IMR-90 (cell line): ENCODE data around the gene CACNA1G. TPM values are rescaled to one million over a fixed set of nuclear protein-coding genes. Genes with fewer than 3 reads are reported as not detected.

Experiments used
- ATAC-seq: fragments of 200-7000 bp; cut with Tn5 transposase; 2 replicates; pipeline ENCODE4 v1.9.1; 2020; ENCODE audit warnings: low read depth, mild to moderate bottlenecking, moderate library complexity
- BruUV-seq: library from RNA; stranded (reverse); fragments of 400-500 nt; replicated peaks from 2 replicates; lab custom pipeline; 2021; lab: Mats Ljungman, UMichigan
- CTCF ChIA-PET: fragments of 300-600 bp; formaldehyde crosslinking; extraction: SDS; loops from one replicate; lab custom pipeline; 2021; ENCODE audit warnings: antibody characterized with exemption; lab: Yijun Ruan, JAX
- POLR2A ChIA-PET: fragments of 300-600 bp; sonication (Branson Sonifier 250); formaldehyde crosslinking; loops from one replicate; lab custom pipeline; 2022; ENCODE audit warnings: antibody characterized with exemption; ENCODE audit not compliant: unreplicated experiment; lab: Charles Lee
- DNase-seq: peaks from one replicate; pipeline ENCODE4 v3.0.0; 2013
- H2AFZ ChIP-seq: replicated peaks from 2 replicates; pipeline ENCODE3; 2013; ENCODE audit warnings: low read length, mild to moderate bottlenecking; ENCODE audit not compliant: poor library complexity
- H2AK5ac ChIP-seq: 2 replicates; pipeline ENCODE4 v1.6.1; 2013; ENCODE audit warnings: low read depth, low read length, inconsistent platforms
- H2AK9ac ChIP-seq: replicated peaks from 2 replicates; pipeline ENCODE3; 2013; ENCODE audit warnings: mild to moderate bottlenecking, low read depth, low read length, moderate library complexity; ENCODE audit not compliant: poor library complexity
- H2BK120ac ChIP-seq: 2 replicates; pipeline ENCODE4 v1.6.1; 2013; ENCODE audit warnings: low read depth, low read length, inconsistent platforms
- H2BK15ac ChIP-seq: 3 replicates; pipeline ENCODE4 v1.6.1; 2013; ENCODE audit warnings: low read depth, low read length, inconsistent platforms
- H2BK20ac ChIP-seq: 2 replicates; pipeline ENCODE4 v1.6.1; 2013; ENCODE audit warnings: low read depth, mild to moderate bottlenecking, inconsistent platforms, low read length, moderate library complexity
- H2BK5ac ChIP-seq: 2 replicates; pipeline ENCODE4 v1.6.1; 2013; ENCODE audit warnings: mild to moderate bottlenecking, low read depth, low read length, inconsistent platforms; ENCODE audit not compliant: poor library complexity, severe bottlenecking
- H3K14ac ChIP-seq: replicated peaks from 2 replicates; pipeline ENCODE4 v1.6.1; 2013; ENCODE audit warnings: low read depth, low read length, inconsistent platforms
- H3K18ac ChIP-seq: 2 replicates; pipeline ENCODE4 v1.6.1; 2013; ENCODE audit warnings: low read depth, low read length, control low read depth
- H3K23ac ChIP-seq: 2 replicates; pipeline ENCODE4 v1.6.1; 2013; ENCODE audit warnings: low read depth, low read length, inconsistent platforms
- H3K27ac ChIP-seq: 2 replicates; pipeline ENCODE4 v1.5.1; 2013; ENCODE audit warnings: mild to moderate bottlenecking, control low read depth, low read length; ENCODE audit not compliant: insufficient read depth
- H3K27me3 ChIP-seq: 2 replicates; pipeline ENCODE4 v1.6.1; 2013; ENCODE audit warnings: low read length; ENCODE audit not compliant: control insufficient read depth, insufficient read depth
- H3K36me3 ChIP-seq: 2 replicates; pipeline ENCODE4 v1.6.1; 2013; ENCODE audit warnings: low read length, mixed read lengths; ENCODE audit not compliant: control insufficient read depth, insufficient read depth
- H3K4ac ChIP-seq: 2 replicates; pipeline ENCODE4 v1.6.1; 2013; ENCODE audit warnings: low read depth, low read length, inconsistent platforms
- H3K4me1 ChIP-seq: 2 replicates; pipeline ENCODE4 v1.6.1; 2013; ENCODE audit warnings: low read length, mixed read lengths; ENCODE audit not compliant: control insufficient read depth, insufficient read depth
- H3K4me2 ChIP-seq: 2 replicates; pipeline ENCODE4 v1.6.1; 2013; ENCODE audit warnings: low read depth, mild to moderate bottlenecking, control low read depth, low read length, moderate library complexity
- H3K4me3 ChIP-seq: 2 replicates; pipeline ENCODE4 v1.5.1; 2013; ENCODE audit warnings: low read depth, mild to moderate bottlenecking, control low read depth, low read length, moderate library complexity; ENCODE audit not compliant: insufficient read depth
- H3K56ac ChIP-seq: 2 replicates; pipeline ENCODE4 v1.6.1; 2013; ENCODE audit warnings: low read length, inconsistent platforms; ENCODE audit not compliant: insufficient read depth; ENCODE audit errors: extremely low read depth
- H3K79me1 ChIP-seq, 2 experiments: 2 replicates each; pipeline ENCODE4 v1.6.1; 2013; ENCODE audit warnings: low read length in 2 of 2, inconsistent platforms in 1 of 2, low read depth in 1 of 2
- H3K9ac ChIP-seq: 2 replicates; pipeline ENCODE4 v1.6.1; 2013; ENCODE audit warnings: low read depth, low read length, control low read depth
- H3K9me1 ChIP-seq: 2 replicates; pipeline ENCODE4 v1.6.1; 2013; ENCODE audit warnings: low read length, inconsistent platforms; ENCODE audit not compliant: insufficient read depth
- H3K9me3 ChIP-seq: 2 replicates; pipeline ENCODE4 v1.6.1; 2013; ENCODE audit warnings: low read length; ENCODE audit not compliant: control insufficient read depth, insufficient read depth
- H4K20me1 ChIP-seq: 2 replicates; pipeline ENCODE4 v1.6.1; 2013; ENCODE audit warnings: low read length, inconsistent platforms; ENCODE audit not compliant: insufficient read depth
- H4K5ac ChIP-seq: 2 replicates; pipeline ENCODE4 v1.6.1; 2013; ENCODE audit warnings: mild to moderate bottlenecking, low read depth, low read length, control low read depth
- H4K8ac ChIP-seq, 2 experiments: 2 replicates each; pipeline ENCODE4 v1.6.1; 2013; ENCODE audit warnings: low read depth in 2 of 2, low read length in 2 of 2, control low read depth in 1 of 2, inconsistent platforms in 1 of 2
- H4K91ac ChIP-seq: 2 replicates; pipeline ENCODE4 v1.6.1; 2013; ENCODE audit warnings: low read depth, low read length, inconsistent platforms; ENCODE audit not compliant: insufficient read depth
- BHLHE40 ChIP-seq: fragments of 150-350 bp; IDR thresholded peaks from 2 replicates; pipeline ENCODE4 v1.6.1; 2016; ENCODE audit warnings: mild to moderate bottlenecking, low read depth, low read length
- CEBPB ChIP-seq: IDR thresholded peaks from 2 replicates; pipeline ENCODE4 v1.6.1; 2012; ENCODE audit warnings: low read depth, low read length, improper control_type of control experiment
- CHD1 ChIP-seq: IDR thresholded peaks from 2 replicates; pipeline ENCODE4 v1.6.1; 2012; ENCODE audit warnings: low read depth, low read length, improper control_type of control experiment
- FOS ChIP-seq: fragments of 150-350 bp; IDR thresholded peaks from 2 replicates; pipeline ENCODE4 v1.6.1; 2016; ENCODE audit warnings: low read depth, low read length
- MAFK ChIP-seq: IDR thresholded peaks from 2 replicates; pipeline ENCODE4 v1.6.1; 2012; ENCODE audit warnings: low read depth, low read length, improper control_type of control experiment
- MAZ ChIP-seq: IDR thresholded peaks from 2 replicates; pipeline ENCODE4 v1.6.1; 2012; ENCODE audit warnings: low read depth, mild to moderate bottlenecking, low read length, improper control_type of control experiment, moderate library complexity, borderline replicate concordance
- MXI1 ChIP-seq: IDR thresholded peaks from 2 replicates; pipeline ENCODE4 v1.6.1; 2012; ENCODE audit warnings: low read depth, mild to moderate bottlenecking, low read length, moderate library complexity, borderline replicate concordance
- NFE2L2 ChIP-seq: fragments of 150-350 bp; IDR thresholded peaks from 2 replicates; pipeline ENCODE4 v1.6.1; 2016; ENCODE audit warnings: low read depth, mild to moderate bottlenecking, low read length
- POLR2A ChIP-seq: IDR thresholded peaks from 2 replicates; pipeline ENCODE4 v1.6.1; 2012; ENCODE audit warnings: mild to moderate bottlenecking, low read depth, low read length
- RAD21 ChIP-seq: IDR thresholded peaks from 2 replicates; pipeline ENCODE4 v1.6.1; 2012; ENCODE audit warnings: low read length, improper control_type of control experiment
- RCOR1 ChIP-seq: IDR thresholded peaks from 2 replicates; pipeline ENCODE4 v1.6.1; 2012; ENCODE audit warnings: mild to moderate bottlenecking, low read length, improper control_type of control experiment; ENCODE audit not compliant: insufficient replicate concordance
- RFX5 ChIP-seq: IDR thresholded peaks from 2 replicates; pipeline ENCODE4 v1.8.0; 2012; ENCODE audit warnings: low read depth, mild to moderate bottlenecking, low read length, moderate library complexity
- SMC3 ChIP-seq: fragments of 150-350 bp; IDR thresholded peaks from 2 replicates; pipeline ENCODE4 v1.6.1; 2016; ENCODE audit warnings: low read depth, mild to moderate bottlenecking, antibody characterized with exemption, low read length, moderate library complexity
- WGBS, 2 experiments: methylation state at CpG; one replicate each; pipeline versions ENCODE4 v1.1.5 to v1.1.7; 2013; ENCODE audit warnings: missing lambda C conversion rate in 2 of 2; ENCODE audit not compliant: insufficient read length in 1 of 2; ENCODE audit errors: extremely low coverage in 2 of 2; 5-methylcytosine and 5-hydroxymethylcytosine counted together
- dilution Hi-C: fragments of 300-500 bp; cut with HindIII; formaldehyde crosslinking; loops from one replicate; pipeline ENCODE4 v1.14.3; 2018; ENCODE audit warnings: low sequenced_read_pairs; ENCODE audit not compliant: unreplicated experiment
- in situ Hi-C: fragments of 300-500 bp; cut with MboI; formaldehyde crosslinking; loops from 3 replicates; pipeline ENCODE4 v1.14.3; 2019; ENCODE audit warnings: low sequenced_read_pairs, inconsistent platforms, mixed read lengths
- intact Hi-C: fragments of 100-400 bp; cut with micrococcal nuclease; formaldehyde crosslinking; loops from 2 replicates; pipeline ENCODE4 v1.10.0; 2022
- polyA plus RNA-seq, 3 experiments: library from polyadenylated mRNA; depleted of rRNA; stranded (reverse); fragments of >200 nt; gene quantifications; 2 replicates each; pipeline ENCODE4 v1.2.3, GENCODE V29; 2012; ENCODE audit warnings: low replicate concordance in 1 of 3
- total RNA-seq: library from RNA; depleted of rRNA; stranded (reverse); fragments of >200 nt; gene quantifications from 2 replicates; pipeline ENCODE4 v1.2.3, GENCODE V29; 2012
- TF ChIP-seq, protein P1 (sequence below): fragments of 150-350 bp; IDR thresholded peaks from 2 replicates; pipeline ENCODE4 v1.6.1; 2017; ENCODE audit warnings: mild to moderate bottlenecking, antibody characterized with exemption, low read length, low read depth
- TF ChIP-seq, protein P2 (sequence below): conservative IDR thresholded peaks from 2 replicates; pipeline ENCODE4 v1.5.1; 2012; ENCODE audit warnings: mild to moderate bottlenecking, low read depth, low read length, improper control_type of control experiment
- TF ChIP-seq, protein P3 (sequence below): fragments of 150-350 bp; IDR thresholded peaks from 2 replicates; pipeline ENCODE4 v1.6.1; 2016; ENCODE audit warnings: low read depth, mild to moderate bottlenecking, low read length, moderate library complexity, borderline replicate concordance

CACNA1G gene
- total and polyA plus RNA-seq, 2 of the 4 experiments (the other 2 are of a cell fraction), result under 0.01 to 0.03 TPM

DNA sequence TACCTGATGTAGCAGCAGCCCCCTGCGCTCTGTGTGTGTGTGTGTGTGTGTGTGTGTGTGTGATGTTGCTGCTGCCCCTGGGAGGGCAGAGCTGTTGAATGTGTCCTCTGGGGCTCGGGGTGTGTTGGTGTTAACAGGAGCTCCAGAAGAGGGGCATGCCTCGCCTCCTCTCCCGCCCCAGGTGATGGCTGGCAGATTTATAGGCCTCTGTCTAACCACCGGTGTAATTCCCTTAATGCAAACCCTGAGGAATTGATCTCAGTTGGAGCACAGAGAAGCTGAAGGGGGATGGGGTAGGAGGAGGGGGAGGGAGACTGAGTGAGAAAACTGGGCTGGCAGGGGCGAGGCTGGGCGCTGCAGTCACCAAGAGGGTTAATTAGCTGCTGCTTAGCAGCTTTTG, 10.0 kb downstream of the CACNA1G start:
- no peak overlapping the region for H3K4me2 ChIP-seq
- no peaks in the 10 kb centered on the region for H3K4me1 ChIP-seq
- no peak overlapping the region for H3K27ac ChIP-seq
- no peaks in the 10 kb centered on the region for H3K9me3 ChIP-seq
- no peak overlapping the region for H3K9ac ChIP-seq
- H3K23ac ChIP-seq, result no peak overlapping the region
- no peak overlapping the region for H3K4me3 ChIP-seq
- no peak overlapping the region for H2AK9ac ChIP-seq
- H2BK15ac ChIP-seq, result no peak overlapping the region
- no peak overlapping the region for H2AFZ ChIP-seq
- H3K56ac ChIP-seq, result no peak overlapping the region
- WGBS, 2 experiments, result 78% methylated on average over 4 of the region's 7 CpGs; no CpG with 5 or more reads in 1 of the 2 experiments
- DNase-seq (no peak), ATAC-seq (no peak)
- H4K5ac ChIP-seq, result no peak overlapping the region
- dilution Hi-C loops, result no loop called here
- TF ChIP-seq NFE2L2 (no peak), RCOR1 (no peak), MAFK (no peak), RFX5 (no peak), MXI1 (no peak), CHD1 (no peak), SMC3 (no peak), POLR2A (no peak), CEBPB (no peak), FOS (no peak), RAD21 (no peak), BHLHE40 (no peak), MAZ (no peak)
- TF ChIP-seq, protein P1, sequence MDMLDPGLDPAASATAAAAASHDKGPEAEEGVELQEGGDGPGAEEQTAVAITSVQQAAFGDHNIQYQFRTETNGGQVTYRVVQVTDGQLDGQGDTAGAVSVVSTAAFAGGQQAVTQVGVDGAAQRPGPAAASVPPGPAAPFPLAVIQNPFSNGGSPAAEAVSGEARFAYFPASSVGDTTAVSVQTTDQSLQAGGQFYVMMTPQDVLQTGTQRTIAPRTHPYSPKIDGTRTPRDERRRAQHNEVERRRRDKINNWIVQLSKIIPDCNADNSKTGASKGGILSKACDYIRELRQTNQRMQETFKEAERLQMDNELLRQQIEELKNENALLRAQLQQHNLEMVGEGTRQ, result no peak
- TF ChIP-seq, protein P2, sequence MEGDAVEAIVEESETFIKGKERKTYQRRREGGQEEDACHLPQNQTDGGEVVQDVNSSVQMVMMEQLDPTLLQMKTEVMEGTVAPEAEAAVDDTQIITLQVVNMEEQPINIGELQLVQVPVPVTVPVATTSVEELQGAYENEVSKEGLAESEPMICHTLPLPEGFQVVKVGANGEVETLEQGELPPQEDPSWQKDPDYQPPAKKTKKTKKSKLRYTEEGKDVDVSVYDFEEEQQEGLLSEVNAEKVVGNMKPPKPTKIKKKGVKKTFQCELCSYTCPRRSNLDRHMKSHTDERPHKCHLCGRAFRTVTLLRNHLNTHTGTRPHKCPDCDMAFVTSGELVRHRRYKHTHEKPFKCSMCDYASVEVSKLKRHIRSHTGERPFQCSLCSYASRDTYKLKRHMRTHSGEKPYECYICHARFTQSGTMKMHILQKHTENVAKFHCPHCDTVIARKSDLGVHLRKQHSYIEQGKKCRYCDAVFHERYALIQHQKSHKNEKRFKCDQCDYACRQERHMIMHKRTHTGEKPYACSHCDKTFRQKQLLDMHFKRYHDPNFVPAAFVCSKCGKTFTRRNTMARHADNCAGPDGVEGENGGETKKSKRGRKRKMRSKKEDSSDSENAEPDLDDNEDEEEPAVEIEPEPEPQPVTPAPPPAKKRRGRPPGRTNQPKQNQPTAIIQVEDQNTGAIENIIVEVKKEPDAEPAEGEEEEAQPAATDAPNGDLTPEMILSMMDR, result no peak
- TF ChIP-seq, protein P3, sequence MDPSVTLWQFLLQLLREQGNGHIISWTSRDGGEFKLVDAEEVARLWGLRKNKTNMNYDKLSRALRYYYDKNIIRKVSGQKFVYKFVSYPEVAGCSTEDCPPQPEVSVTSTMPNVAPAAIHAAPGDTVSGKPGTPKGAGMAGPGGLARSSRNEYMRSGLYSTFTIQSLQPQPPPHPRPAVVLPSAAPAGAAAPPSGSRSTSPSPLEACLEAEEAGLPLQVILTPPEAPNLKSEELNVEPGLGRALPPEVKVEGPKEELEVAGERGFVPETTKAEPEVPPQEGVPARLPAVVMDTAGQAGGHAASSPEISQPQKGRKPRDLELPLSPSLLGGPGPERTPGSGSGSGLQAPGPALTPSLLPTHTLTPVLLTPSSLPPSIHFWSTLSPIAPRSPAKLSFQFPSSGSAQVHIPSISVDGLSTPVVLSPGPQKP, result no peak
- no peaks in the 10 kb centered on the region for H3K79me1 ChIP-seq
- no peak overlapping the region for H4K8ac ChIP-seq
- POLR2A ChIA-PET, result no interaction called here
- intact Hi-C loops, result no loop called here
- H4K20me1 ChIP-seq, result no peaks in the 10 kb centered on the region
- H2BK20ac ChIP-seq, result no peak overlapping the region
- H4K91ac ChIP-seq, result no peak overlapping the region
- H3K36me3 ChIP-seq, result no peaks in the 10 kb centered on the region
- H3K18ac ChIP-seq, result no peak overlapping the region
- H2BK120ac ChIP-seq, result no peak overlapping the region
- H2BK5ac ChIP-seq, result no peak overlapping the region
- peaks cover 54% of the 10 kb centered on the region for H3K27me3 ChIP-seq
- no peak overlapping the region for H3K14ac ChIP-seq
- H3K4ac ChIP-seq, result no peak overlapping the region
- H3K9me1 ChIP-seq, result no peaks in the 10 kb centered on the region
- no TSS peak for BruUV-seq
- no peak overlapping the region for H2AK5ac ChIP-seq
- CTCF ChIA-PET, result no interaction called here
- in situ Hi-C loops, result no loop called here
